Effector CD8-positive, alpha-beta T cell (primary cell): Measurements from ENCODE around the gene ARHGAP5.
A peak's percentile ranks its signal among the peaks of the same experiment; 100 is the strongest.

Experiments
- DNase-seq: peaks from one replicate; lab custom pipeline; 2025; lab: John Stamatoyannopoulos, UW
- total RNA-seq, 4 experiments: gene quantifications; one replicate each; lab custom pipeline; 2026; lab: John Stamatoyannopoulos, UW

ARHGAP5 gene, protein sequence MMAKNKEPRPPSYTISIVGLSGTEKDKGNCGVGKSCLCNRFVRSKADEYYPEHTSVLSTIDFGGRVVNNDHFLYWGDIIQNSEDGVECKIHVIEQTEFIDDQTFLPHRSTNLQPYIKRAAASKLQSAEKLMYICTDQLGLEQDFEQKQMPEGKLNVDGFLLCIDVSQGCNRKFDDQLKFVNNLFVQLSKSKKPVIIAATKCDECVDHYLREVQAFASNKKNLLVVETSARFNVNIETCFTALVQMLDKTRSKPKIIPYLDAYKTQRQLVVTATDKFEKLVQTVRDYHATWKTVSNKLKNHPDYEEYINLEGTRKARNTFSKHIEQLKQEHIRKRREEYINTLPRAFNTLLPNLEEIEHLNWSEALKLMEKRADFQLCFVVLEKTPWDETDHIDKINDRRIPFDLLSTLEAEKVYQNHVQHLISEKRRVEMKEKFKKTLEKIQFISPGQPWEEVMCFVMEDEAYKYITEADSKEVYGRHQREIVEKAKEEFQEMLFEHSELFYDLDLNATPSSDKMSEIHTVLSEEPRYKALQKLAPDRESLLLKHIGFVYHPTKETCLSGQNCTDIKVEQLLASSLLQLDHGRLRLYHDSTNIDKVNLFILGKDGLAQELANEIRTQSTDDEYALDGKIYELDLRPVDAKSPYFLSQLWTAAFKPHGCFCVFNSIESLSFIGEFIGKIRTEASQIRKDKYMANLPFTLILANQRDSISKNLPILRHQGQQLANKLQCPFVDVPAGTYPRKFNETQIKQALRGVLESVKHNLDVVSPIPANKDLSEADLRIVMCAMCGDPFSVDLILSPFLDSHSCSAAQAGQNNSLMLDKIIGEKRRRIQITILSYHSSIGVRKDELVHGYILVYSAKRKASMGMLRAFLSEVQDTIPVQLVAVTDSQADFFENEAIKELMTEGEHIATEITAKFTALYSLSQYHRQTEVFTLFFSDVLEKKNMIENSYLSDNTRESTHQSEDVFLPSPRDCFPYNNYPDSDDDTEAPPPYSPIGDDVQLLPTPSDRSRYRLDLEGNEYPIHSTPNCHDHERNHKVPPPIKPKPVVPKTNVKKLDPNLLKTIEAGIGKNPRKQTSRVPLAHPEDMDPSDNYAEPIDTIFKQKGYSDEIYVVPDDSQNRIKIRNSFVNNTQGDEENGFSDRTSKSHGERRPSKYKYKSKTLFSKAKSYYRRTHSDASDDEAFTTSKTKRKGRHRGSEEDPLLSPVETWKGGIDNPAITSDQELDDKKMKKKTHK (N-terminal part only)
- 86.9 to 134 (median 109) reads per million in 4 experiments for total RNA-seq

DNA sequence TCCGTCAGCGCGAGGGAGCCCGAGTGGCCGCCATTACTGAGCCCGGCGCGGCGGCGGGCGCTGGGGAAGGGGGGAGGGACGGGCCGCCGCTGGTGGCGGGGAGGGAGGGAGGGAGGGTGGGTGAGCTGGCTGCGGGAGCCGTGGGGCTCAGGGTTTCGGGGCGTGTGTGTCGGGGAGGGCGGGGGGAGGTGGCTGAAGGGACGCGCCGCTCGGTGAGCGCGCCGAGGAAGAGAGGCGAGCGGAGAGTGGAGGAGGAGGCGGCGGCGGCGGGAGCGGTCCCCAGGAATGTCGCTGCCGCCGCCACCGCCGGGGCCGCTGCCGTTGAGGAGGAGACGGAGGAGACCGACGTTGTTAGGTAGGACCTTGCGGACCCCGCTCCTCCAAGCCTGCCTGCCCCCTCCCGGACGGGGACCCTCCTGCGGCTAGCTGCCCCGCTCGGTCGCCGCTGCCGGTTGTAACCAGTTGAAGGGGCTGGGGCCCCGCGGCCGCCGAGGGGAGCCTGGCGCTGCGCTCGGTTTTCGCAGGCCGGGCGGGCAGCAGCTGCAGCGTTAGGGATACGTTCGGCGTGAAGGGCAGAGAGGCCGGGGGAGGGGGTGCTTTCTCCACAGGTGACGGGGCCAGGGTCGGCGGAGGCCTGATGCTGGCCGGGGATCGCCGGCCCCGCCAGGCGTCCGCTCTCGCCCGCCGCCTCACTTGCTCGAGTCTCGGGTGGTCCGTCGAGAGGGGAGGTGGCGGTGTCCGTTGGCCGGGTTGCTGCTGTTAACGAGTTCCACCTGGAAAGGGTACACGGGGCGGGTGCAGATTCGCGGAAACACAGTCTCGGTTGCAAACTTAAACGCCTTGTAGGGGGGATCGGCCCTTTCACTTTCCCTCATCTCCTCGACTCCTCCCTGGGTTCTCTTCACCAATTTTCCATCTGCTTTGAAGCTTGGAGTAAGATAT, at the start of gene ARHGAP5:
ARHGAP5 (plus strand) TSS at position 224 of the 942 bp plus-strand sequence. CDS start 13,366 bp downstream, outside the sequence.
- peak; percentile 71 for DNase-seq

- DNase-seq: no peak
Observed at GRCh38 chr14:32028599-32028998, 48.5 kb upstream of the ARHGAP5 start.

GRCh38 chr14:32033543-32033942, 43.6 kb upstream of the ARHGAP5 start:
- DNase-seq: no peak

DNA sequence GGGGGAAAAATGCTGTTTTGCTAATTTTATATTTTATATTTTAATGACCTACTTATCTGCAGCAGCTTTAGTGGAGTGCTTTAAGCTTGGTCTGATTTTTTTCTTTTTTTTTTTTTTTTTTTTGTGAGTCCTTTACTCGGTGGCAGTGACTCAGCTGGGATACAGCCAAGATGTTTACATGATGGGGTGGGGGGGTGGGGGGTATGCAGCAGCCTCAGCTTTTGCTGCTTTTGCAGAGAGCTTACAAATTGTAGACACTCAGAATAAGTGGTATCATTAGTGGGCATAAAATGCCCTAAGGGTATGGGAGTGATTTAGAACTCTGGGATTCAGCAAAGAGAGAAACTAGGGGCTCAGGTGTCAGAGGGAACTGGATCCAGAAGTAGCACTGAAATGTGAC, 38.2 kb upstream of the ARHGAP5 start:
- DNase-seq: no peak

DNA sequence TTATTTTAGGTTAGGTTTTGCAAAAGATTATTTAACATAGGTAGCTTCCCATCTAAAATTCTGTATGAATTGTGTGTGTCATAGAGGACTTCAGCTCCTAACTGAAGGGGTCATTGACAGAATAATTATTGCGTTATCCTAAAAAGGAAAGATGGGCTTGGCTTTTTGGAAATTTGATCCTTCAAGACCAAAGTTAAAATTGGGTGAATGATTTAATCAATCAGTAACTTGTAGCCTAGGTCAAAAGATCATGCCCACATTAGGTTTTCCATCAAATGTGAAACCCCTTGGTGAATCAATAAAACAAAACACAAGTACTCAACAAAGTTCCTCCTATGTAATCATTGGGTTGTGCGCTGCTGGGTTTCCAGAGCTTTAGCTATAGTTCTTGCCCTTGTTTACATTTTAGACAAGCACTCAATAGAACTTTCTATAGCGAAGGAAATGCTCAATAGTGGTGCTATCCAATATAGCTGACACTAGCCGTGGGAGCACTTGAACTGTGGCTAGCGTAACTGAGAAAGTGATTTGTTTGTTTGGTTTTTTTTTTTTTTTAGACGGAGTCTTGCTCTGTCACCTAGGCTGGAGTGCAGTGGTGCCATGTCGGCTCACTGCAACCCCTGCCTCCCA, 37.6 kb upstream of the ARHGAP5 start:
- DNase-seq: no peak

GRCh38 chr14:32043624-32044023, 33.5 kb upstream of the ARHGAP5 start:
- no peak for DNase-seq

- DNase-seq: no peak
Observed at GRCh38 chr14:32044454-32044853, 32.6 kb upstream of the ARHGAP5 start.

DNA sequence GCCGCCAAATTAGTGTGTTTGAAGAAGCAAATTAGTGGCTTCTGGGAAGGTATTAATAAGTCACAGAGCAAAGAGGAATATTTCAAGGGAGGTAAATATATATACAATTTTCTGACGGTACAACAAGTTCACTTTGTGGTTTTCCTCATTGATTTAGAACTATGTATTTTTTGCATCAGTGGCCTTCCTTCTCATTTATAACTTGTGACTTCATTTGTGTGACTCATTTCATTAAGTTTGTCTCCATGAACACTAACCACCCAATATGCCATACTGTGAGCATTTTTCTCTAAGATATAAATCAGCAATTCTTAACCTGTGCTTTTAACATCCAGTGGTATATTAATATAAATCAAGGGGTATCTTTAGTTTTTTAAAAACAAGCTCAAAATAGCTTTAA, 29.3 kb upstream of the ARHGAP5 start:
- no peak for DNase-seq

DNA sequence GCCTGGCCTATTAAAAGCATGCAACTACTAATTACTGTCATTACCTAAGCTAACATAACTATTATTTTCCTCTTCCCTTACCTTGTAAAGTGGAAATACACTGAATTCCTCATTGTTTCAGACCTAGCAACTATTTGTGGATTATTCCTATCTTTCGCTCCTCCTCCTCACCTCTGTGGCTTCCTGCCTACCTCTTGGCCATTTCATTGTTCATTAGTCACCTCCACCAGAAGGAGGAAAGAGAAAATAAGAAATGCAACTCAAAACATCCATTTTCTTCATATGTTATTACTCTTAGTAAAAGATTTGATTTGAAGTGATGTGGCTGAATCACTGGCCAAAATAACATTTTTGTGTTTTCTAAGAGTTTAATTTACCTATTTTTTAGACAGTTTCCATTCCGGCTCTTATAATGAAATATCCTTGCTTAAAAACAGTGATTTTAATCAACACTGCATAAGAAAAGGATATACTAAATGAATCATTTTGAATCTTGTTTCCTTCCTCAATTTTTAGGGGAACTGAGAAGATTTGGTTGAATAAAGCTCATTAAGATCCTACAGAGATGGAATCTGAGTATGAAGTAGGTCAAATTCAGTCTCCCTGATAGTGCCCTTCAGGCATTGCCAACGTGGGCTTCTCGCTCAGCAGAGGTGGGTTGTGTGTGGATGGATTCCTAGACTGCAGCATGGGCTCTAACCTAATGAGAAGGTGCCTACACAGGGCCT, 27.6 kb upstream of the ARHGAP5 start:
- DNase-seq: no peak

- DNase-seq: no peak
Observed at GRCh38 chr14:32050878-32051277, 26.2 kb upstream of the ARHGAP5 start.

DNA sequence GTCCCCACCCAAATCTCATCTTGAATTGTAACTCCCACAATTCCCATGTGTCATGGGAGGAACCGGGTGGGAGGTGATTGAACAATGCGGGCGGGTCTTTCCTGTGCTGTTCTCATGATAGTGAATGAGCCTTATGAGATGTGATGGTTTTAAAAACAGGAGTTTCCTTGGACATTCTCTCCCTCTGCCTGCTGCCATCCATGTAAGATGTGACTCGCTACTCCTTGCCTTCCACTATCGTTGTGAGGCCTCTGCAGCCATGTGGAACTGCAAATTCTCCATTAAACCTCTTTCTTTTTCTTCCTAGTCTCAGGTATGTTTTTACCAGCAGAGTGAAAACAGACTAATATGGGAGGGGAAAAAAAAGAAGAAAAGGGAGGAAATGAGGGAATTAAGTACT, 22.6 kb upstream of the ARHGAP5 start:
- DNase-seq: no peak

- no peak for DNase-seq
Observed at GRCh38 chr14:32055175-32055574, 21.9 kb upstream of the ARHGAP5 start.

DNA sequence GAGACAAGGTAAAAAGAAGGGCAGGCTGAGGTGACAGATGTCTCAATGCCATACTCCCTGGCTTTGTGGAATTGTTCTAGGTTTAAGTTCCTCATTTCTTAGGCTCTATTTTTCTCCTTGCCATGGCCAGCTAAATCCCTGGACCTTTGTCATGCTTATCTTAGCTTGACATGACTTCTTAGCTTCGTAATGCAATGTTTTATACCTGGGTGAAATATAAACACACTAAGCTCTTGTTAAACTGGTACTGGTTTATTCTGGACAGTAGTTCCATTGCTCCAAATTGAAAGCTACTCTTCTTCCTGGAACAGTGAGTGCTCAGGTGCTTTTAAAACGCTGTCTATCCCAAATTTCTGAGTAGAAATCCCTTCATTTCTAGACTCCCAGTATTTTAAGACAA, 17.4 kb upstream of the ARHGAP5 start:
- DNase-seq: no peak

DNA sequence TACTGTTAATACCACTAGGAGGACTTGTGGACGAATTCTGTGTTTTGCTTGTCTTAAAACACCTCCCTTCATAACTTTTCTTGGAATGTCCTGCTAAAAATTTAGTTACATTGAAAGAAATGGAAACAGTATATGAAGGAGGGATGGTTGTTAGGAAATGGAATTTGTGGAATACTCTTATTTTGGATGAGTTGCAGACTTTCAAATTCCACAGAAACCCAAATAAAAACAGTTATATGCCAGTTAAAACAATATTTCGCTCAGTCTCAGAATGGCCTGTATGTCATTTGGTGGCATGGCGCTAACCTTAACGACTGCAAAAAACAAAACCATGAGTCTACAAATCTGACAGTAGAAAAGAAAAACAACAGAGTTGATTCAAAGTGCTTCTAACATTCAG, 12.2 kb upstream of the ARHGAP5 start:
- no peak for DNase-seq

DNA sequence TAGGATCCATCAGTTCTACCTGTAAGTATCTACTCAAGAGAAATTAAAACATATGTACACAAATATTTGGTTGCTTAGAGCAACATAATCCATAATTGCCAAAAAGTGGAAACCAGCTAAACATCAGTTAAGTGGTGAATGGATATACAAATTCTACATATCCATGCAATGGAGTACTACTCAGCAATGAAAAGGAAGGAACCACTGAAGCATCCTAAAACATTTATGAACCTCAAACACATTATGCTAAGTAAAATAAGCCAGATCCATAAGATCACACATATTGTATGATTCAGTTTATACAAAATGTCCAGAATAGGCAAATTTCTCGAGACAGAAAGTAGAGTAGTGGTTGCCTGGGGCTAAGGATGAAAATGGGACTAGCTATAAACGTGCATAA, 8.4 kb upstream of the ARHGAP5 start:
- DNase-seq: no peak

DNA sequence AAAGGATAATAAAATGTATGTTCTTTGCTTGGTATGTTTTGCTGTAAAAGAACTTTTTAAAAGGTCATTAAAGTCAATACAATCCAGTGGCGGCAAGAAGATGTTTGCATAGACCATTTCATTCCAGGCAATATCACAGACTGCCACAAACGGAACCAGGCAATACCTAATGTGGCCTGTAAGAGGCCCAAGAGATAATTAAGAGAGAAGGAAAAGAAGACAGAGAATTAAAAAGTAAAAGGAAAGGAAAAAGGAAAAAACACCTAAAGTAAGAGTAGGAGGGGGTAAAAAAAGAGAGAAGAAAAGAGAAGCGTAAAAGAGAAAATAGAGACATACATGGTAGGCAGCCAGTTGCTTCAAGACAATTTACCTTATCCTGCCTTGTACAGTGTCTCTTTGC, 6.8 kb upstream of the ARHGAP5 start:
- no peak for DNase-seq

DNA sequence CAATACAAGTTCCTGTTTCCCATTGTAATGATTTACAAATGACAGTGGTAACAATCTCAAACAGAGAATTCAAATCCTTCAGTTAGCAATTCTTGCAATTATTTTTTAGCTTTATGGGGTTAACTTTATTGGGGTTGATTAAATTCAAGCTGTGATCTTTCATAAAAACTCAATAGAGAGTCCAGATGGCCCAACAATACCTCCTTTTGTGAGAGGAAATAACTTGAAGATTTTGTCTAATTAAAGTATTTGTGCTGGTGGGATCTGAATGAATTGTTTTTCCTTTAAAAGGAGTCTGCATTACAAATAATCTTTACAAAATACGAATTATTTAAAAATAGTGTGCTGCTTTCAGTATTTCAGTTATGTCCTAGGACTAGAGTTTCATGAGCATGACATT, 4.4 kb upstream of the ARHGAP5 start:
- DNase-seq: no peak

- peak; percentile 9 for DNase-seq
Observed at GRCh38 chr14:32073537-32074189, 3.4 kb upstream of the ARHGAP5 start.

DNA sequence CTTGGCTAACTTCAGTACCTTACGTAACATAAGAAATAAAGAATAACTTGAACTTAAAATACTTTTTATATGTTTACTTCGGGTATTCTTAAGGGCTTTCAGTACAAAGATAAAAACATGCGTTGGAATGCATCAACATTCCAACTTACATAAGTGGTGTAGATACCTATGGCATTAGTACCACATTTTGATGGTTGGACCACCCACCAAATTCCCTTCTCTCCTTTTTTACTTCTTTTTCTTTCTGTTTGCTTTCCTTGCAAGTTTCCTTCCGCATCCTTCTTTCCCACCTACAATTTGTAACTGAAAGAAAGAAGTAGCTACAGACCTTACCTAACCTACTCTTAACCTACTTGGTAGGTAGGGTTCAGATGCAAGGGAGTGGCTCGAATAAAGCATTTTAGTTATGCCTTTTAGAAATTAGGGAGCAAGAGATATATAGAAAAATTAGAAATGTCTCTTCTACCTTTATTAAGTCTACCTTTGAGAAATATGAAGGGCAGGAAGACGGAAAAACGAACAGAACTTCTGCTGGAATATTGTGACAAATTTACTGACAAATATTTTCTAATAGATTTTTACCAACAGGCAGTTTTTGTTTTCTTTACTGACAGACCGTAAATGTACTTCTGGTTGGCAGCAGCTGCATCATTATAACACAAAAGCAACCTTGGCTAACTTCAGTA, 2.1 kb upstream of the ARHGAP5 start:
- no peak for DNase-seq
